AG04450 (cell line): ENCODE data around the gene MUC5AC. TPM values are rescaled to one million over a fixed set of nuclear protein-coding genes. Genes with fewer than 3 reads are reported as not detected.

ENCODE experiments used
- CTCF ChIA-PET: fragments of 300-600, 350-600 bp; formaldehyde crosslinking; extraction: SDS; loops from one replicate; lab custom pipeline; 2022; ENCODE audit warnings: antibody characterized with exemption, inconsistent platforms; lab: Charles Lee
- POLR2A ChIA-PET: fragments of 350-600 bp; formaldehyde crosslinking; extraction: SDS; loops from one replicate; lab custom pipeline; 2021; ENCODE audit warnings: antibody characterized with exemption, inconsistent platforms; lab: Yijun Ruan, JAX
- DNase-seq: peaks from one replicate; pipeline ENCODE4 v3.0.0-alpha.2; 2011; ENCODE audit warnings: low read depth, low spot score
- H3K27ac ChIP-seq: one replicate; pipeline ENCODE4 v1.5.1; 2012; ENCODE audit warnings: low read depth, low read length, control low read depth
- H3K27me3 ChIP-seq: one replicate; pipeline ENCODE4 v1.6.0; 2012; ENCODE audit warnings: low read length; ENCODE audit not compliant: control insufficient read depth, insufficient read depth
- H3K4me3 ChIP-seq: 2 replicates; pipeline ENCODE4 v1.5.1; 2011; ENCODE audit warnings: mild to moderate bottlenecking, low read depth, low read length, control low read depth
- H3K9me3 ChIP-seq: 2 replicates; pipeline ENCODE4 v1.5.1; 2012; ENCODE audit warnings: low read length; ENCODE audit not compliant: control insufficient read depth, insufficient read depth
- polyA plus RNA-seq: library from polyadenylated mRNA; depleted of rRNA; stranded (reverse); fragments of >200 nt; gene quantifications from 2 replicates; pipeline ENCODE4 v1.2.3, GENCODE V29; 2011
- TF ChIP-seq, protein P1 (sequence below): IDR thresholded peaks from 2 replicates; pipeline ENCODE4 v1.5.1; 2011; ENCODE audit warnings: low read depth, low read length, control low read depth, inconsistent platforms

MUC5AC gene
- polyA plus RNA-seq, 1 experiment, result 0.01 TPM

DNA sequence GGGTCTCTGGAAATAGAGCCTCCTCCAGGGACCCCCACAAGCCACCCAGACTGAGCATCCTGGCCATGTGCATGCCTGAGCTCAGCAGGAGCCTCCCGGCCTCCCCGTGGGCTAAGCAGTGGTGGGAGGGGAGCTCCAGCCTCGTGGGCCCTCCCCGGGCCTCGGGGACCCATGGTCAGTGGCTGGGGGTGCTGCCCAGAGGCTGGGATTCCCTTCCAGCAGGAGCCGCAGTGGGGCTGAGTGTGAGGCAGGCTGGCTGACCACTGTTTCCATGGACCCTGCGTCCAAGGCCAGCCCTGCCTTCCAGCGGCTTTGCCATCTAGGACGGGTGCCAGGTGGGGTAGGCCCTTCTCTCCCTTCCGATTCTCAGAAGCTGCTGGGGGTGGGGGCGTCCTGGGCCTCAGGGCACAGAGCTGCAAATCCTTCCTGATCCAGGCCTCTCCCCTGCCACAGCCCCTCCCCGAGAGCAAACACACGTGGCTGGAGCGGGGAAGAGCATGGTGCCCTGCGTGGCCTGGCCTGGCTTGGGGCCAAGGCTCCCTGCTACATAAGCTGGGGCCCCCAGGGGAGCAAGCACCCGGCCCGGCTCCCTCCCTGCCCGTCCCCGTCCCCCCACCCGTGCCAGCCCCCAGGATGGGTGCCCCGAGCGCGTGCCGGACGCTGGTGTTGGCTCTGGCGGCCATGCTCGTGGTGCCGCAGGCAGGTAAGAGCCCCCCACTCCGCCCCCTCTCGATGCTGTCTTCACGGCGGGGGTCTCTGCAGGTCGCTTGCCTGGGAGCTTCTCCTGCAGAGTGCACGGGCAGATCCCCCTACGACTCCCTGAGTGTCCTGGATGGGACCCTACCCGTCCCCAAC is 65.0 kb downstream of the MUC5AC start, which contains the start of gene MUC5B:
Gene MUC5B, plus strand, starts transcription at position 576 of the 855 bp plus-strand sequence. Its CDS starts 58 bp downstream, at position 634.
- POLR2A ChIA-PET, result no interaction called here
- no peak for DNase-seq
- Histone ChIP-seq H3K9me3 (no peaks in the 10 kb centered on the region; the same call in 1 of the 2 replicates), H3K27ac (no peak within 1 kb of the TSS), H3K27me3 (peaks cover 7% of the 10 kb centered on the region), H3K4me3 (no peak within 1 kb of the TSS)
- TF ChIP-seq, protein P1, sequence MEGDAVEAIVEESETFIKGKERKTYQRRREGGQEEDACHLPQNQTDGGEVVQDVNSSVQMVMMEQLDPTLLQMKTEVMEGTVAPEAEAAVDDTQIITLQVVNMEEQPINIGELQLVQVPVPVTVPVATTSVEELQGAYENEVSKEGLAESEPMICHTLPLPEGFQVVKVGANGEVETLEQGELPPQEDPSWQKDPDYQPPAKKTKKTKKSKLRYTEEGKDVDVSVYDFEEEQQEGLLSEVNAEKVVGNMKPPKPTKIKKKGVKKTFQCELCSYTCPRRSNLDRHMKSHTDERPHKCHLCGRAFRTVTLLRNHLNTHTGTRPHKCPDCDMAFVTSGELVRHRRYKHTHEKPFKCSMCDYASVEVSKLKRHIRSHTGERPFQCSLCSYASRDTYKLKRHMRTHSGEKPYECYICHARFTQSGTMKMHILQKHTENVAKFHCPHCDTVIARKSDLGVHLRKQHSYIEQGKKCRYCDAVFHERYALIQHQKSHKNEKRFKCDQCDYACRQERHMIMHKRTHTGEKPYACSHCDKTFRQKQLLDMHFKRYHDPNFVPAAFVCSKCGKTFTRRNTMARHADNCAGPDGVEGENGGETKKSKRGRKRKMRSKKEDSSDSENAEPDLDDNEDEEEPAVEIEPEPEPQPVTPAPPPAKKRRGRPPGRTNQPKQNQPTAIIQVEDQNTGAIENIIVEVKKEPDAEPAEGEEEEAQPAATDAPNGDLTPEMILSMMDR, result no peak
- CTCF ChIA-PET, result no interaction called here

DNA sequence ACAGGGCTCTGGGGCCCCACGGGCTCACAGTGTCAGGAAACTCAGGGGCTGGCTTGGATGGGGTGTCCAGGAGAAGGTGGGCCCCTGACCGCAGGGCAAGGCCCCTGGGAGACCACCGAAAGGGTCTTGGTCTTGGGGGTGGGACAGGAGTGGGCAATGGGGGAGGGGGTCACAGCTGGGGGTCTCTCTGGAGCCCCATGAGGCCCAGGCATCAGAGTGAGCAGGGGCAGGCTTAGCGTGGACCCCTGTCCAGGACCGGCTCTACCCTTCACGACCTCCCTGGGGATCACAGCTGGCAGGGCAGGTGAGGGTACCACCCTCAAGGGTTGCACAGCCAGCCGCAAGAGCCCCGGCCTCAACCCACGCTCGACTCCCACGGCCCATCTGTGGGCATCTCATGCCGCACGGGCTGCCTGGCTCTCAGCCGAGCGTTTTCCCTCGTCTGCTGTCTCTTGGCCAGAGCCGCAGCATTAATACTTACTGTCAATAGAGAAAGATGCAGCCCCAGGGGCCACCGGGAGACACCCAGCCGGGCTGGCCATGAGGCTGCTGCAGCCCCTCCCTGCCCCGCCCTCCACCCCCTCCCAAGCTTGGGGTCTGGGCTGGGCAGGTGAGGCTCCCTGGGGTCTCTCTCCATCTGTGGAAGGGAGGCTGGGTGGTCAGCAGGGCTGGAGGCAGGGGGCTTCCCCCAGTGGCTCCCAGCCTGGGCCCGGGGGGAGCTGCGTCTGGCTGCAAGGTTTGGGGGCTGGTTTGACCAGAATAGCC is 65.8 kb downstream of the MUC5AC start:
- POLR2A ChIA-PET, result no interaction called here
- H3K27me3 ChIP-seq, result peaks cover 7% of the 10 kb centered on the region
- no peak overlapping the region for H3K4me3 ChIP-seq
- CTCF ChIA-PET, result no interaction called here
- H3K27ac ChIP-seq, result no peak overlapping the region
- DNase-seq, result no peak
- TF ChIP-seq, protein P1, result no peak
- no peaks in the 10 kb centered on the region; the same call in 1 of the 2 replicates for H3K9me3 ChIP-seq

DNA sequence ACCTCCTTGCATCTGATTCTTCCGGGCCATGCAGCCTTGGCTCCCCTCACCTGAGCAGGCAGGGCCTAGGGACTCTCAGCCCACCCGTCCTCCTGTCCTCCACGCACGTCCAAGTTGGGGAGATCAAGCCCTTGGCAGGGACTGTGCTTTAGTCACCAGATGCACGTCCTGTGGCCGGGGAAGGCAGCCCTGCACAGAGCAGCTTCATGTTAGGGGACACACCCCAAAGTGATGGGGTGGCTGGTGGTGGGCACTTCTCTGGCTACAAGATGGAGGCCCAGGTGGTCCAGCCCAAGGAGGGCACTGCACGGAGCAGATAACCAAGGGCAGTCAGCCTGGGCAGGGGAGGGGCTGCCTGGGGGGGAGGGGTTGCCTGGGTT is 66.3 kb downstream of the MUC5AC start:
- TF ChIP-seq, protein P1, result no peak
- H3K27me3 ChIP-seq, result peaks cover 7% of the 10 kb centered on the region
- CTCF ChIA-PET, result no interaction called here
- H3K27ac ChIP-seq, result no peak overlapping the region
- no peak for DNase-seq
- no peaks in the 10 kb centered on the region; the same call in 1 of the 2 replicates for H3K9me3 ChIP-seq
- POLR2A ChIA-PET, result no interaction called here
- no peak overlapping the region for H3K4me3 ChIP-seq

DNA sequence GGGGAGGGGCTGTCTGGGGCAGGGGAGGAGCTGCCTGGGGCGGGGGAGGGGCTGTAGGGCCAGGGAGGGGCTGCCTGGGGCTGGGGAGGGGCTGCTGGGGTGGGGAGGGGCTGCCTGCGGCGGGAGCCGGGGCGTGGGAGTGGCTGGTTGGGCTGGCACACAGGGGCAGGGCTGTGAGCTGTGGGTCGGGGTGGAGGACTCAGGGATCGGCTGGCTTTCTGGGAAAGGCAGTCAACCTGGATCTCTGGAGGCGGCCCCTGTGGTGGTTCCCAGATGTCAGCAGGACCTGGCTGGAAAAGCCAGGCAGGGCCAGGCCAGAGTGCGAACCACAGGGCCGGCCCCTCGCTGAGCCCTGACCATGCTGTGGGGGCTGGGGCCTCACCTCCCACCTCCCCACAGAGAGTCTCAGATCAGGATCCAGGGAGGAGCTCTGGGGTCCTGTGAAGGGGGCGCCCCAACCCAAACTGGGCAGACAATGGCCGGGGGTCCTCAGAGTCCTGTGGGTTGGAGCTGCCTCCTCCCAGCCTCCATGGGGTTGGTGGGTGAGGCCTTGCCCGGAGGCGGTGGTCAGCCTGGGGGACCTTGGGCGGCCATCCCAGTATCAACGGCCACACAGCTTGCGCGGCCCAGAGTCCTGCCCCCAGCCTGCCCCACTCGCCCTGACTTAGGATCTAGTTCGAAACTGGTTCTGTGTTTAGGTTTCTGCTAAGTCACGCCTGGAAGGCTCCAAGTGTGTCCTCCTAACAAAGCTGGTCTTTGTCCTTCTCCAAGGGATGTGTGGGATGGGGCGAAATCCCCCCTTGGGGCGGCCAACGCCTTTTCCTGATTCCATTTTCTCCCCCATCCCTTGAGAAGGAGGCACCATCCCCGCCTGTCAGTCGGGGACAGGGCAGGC is 67.0 kb downstream of the MUC5AC start:
- TF ChIP-seq, protein P1, result no peak
- Histone ChIP-seq H3K27me3 (peaks cover 7% of the 10 kb centered on the region), H3K27ac (no peak overlapping the region), H3K4me3 (no peak overlapping the region), H3K9me3 (no peaks in the 10 kb centered on the region; the same call in 1 of the 2 replicates)
- CTCF ChIA-PET, result interaction anchor here (1.6 kb wide), 1 partner anchor 11 kb away, joined by 3 read pairs; no protein-coding TSS in a partner anchor
- POLR2A ChIA-PET, result no interaction called here
- DNase-seq, result no peak
